RWPE1 (cell line): ENCODE results near the gene SDHAF2.

Source experiments
- CTCF ChIA-PET: fragments of 350-600 bp; sonication (Branson Sonifier 250); formaldehyde crosslinking; extraction: SDS; loops from one replicate; lab custom pipeline; 2021; lab: Yijun Ruan, JAX
- POLR2A ChIA-PET: fragments of 400-600 bp; formaldehyde crosslinking; extraction: SDS; loops from one replicate; lab custom pipeline; 2020; ENCODE audit warnings: antibody characterized with exemption; ENCODE audit not compliant: low non-redundant PET; lab: Yijun Ruan, JAX
- DNase-seq: peaks from one replicate; pipeline ENCODE4 v3.0.0; 2012; ENCODE audit warnings: low spot score
- H3K27ac ChIP-seq: fragments of 450-650 bp; 2 replicates; pipeline ENCODE4 v1.5.1; 2017
- TF ChIP-seq, protein P1 (sequence below): fragments of 450-650 bp; conservative IDR thresholded peaks from 2 replicates; pipeline ENCODE4 v1.5.1; 2017; ENCODE audit warnings: low read depth, mild to moderate bottlenecking

Gene SDHAF2

DNA sequence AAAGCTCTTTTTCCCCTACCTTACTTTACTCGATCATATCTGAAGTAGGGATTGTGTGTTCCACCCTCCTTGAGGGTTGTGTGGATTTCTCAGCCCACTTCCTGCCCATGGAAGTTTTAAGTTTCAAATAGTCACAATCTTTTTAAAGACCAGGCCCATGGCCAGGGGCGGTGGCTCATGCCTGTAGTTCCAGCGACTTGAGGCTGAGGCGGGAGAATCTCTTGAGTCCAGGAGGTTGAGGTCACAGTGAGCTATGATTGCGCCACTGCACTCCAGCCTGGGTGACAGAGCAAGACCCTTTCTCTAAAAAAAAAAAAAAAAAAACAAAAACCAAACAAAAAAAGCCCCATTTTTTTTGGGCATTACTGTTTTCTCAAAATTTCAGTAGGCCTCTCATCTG is 42.4 kb downstream of the SDHAF2 start:
- POLR2A ChIA-PET, result no interaction called here
- DNase-seq, result no peak
- no peak overlapping the region for H3K27ac ChIP-seq
- TF ChIP-seq, protein P1, sequence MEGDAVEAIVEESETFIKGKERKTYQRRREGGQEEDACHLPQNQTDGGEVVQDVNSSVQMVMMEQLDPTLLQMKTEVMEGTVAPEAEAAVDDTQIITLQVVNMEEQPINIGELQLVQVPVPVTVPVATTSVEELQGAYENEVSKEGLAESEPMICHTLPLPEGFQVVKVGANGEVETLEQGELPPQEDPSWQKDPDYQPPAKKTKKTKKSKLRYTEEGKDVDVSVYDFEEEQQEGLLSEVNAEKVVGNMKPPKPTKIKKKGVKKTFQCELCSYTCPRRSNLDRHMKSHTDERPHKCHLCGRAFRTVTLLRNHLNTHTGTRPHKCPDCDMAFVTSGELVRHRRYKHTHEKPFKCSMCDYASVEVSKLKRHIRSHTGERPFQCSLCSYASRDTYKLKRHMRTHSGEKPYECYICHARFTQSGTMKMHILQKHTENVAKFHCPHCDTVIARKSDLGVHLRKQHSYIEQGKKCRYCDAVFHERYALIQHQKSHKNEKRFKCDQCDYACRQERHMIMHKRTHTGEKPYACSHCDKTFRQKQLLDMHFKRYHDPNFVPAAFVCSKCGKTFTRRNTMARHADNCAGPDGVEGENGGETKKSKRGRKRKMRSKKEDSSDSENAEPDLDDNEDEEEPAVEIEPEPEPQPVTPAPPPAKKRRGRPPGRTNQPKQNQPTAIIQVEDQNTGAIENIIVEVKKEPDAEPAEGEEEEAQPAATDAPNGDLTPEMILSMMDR, result no peak
- CTCF ChIA-PET, result interaction anchor here (0.6 to 0.7 kb wide), 3 partner anchors 53 to 319 kb away, joined by 3 to 7 read pairs (median 5); no protein-coding TSS in a partner anchor

GRCh38 chr11:61472868-61473267 is 42.9 kb downstream of the SDHAF2 start:
- H3K27ac ChIP-seq, result no peak overlapping the region
- ChIA-PET CTCF (interaction anchor here (0.6 kb wide), 2 partner anchors 166 to 319 kb away, joined by 3 read pairs; no protein-coding TSS in a partner anchor), POLR2A (interaction anchor here (0.6 kb wide), 1 partner anchor 166 kb away, joined by 6 read pairs; no protein-coding TSS in a partner anchor)
- no peak for DNase-seq
- TF ChIP-seq, protein P1, result no peak

GRCh38 chr11:61473370-61474012 is 43.6 kb downstream of the SDHAF2 start:
- TF ChIP-seq, protein P1, result no peak
- no peak for DNase-seq
- ChIA-PET CTCF (interaction anchor here (0.6 kb wide), 1 partner anchor 165 kb away, joined by 3 read pairs; no protein-coding TSS in a partner anchor), POLR2A (interaction anchor here (0.6 kb wide), 1 partner anchor 165 kb away, joined by 6 read pairs; no protein-coding TSS in a partner anchor)
- no peak overlapping the region for H3K27ac ChIP-seq

DNA sequence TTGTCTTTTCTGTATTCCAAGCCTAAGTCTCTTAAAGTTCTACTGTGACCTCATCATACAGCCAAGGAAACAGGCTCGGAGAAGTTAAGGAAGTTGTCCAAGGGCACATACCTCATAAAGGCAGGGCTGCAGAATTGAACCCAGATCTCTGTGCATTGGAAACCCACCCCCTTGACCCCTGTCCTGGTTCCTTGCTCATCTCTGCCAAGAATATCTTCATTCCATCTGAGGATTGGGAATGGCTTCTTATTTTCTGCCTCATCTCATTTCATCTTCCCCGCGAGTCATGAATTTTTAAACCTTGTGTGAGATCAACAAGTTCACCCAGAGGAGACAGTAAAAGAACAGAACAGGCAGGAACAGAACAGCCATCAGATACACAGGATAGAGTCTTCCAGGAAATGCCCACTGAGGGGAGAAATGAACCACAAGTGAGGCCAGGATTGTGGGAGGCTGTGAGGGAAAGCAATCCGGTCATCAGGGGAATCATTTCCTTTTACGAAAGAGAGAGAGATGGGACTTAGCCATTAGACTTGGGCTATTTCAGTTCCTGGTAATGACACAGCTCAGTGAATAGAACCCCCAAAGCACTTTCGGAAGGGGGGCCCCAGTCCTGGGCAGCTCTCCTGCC is 44.2 kb downstream of the SDHAF2 start:
- ChIA-PET POLR2A (no interaction called here), CTCF (interaction anchor here (4.8 kb wide), 1 partner anchor 43 kb away, joined by 42 read pairs; no protein-coding TSS in a partner anchor)
- H3K27ac ChIP-seq, result no peak overlapping the region
- TF ChIP-seq, protein P1, result no peak
- no peak for DNase-seq

GRCh38 chr11:61475433-61475832 is 45.5 kb downstream of the SDHAF2 start:
- TF ChIP-seq, protein P1, result no peak
- ChIA-PET POLR2A (no interaction called here), CTCF (interaction anchor here (0.9 to 4.8 kb wide), 4 partner anchors 29 to 163 kb away, joined by 4 to 42 read pairs (median 8); partner anchors contain the start of gene LRRC10B)
- no peak overlapping the region for H3K27ac ChIP-seq
- no peak for DNase-seq

DNA sequence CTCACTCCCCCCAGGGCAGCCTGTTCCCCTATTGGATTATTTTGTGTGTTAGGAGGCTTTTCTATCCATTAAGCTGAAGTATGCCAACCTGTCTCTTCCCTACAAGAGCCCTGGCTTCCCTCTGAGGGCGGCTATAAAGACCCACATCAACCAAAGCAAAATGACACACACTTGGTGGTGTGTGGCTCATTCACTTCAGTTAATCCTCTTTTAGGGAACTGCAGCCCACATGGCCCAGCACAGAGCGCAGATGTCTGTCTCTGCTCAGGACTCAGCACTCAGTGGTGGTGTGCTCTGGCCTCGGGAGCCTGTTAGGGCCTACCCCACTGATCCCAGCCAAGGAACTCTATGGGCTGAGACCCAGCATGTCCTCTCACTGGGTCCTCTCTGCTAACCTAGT is 46.4 kb downstream of the SDHAF2 start:
- CTCF ChIA-PET, result interaction anchor here (0.5 to 4.8 kb wide), 9 partner anchors 22 to 257 kb away, joined by 3 to 42 read pairs (median 4); partner anchors contain the start of gene LRRC10B
- TF ChIP-seq, protein P1, result no peak
- DNase-seq, result no peak
- no peak overlapping the region for H3K27ac ChIP-seq
- POLR2A ChIA-PET, result no interaction called here
